ENCODE data around the gene SYNDIG1. TPM values are rescaled to one million over a fixed set of nuclear protein-coding genes. Genes with fewer than 3 reads are reported as not detected.

SYNDIG1 gene
- total RNA-seq, 1 donor from 2014 or later, result 5.7 TPM

DNA sequence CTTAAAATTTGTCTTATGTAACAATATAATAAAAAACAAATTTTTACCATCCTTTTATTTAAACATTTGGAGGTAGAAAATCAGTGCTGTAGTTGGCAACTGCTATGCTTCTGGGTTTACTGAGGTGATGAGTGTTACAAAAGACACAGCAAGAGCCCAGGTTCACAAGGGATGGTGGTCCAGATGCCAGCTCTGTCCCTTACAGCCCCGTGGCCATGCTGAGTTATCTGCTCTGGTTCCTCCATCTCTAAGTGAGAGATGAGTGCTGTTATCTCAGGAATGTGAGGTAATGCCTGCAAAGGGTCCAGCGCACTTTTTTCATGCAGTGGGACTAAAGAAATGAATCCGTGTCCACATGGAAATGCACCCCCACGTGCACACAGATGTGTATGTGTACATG, 17.8 kb downstream of the SYNDIG1 start:
- H3K4me3 Mint-ChIP-seq (ENCODE audit: unreplicated experiment), result no peak overlapping the region
- peaks cover 7% of the 10 kb centered on the region for H4K20me1 ChIP-seq (ENCODE audit: insufficient read depth, low read length)
- no peak overlapping the region for H3K27ac Mint-ChIP-seq (ENCODE audit: unreplicated experiment)
- no peak for TF ChIP-seq EZH2 (IDR thresholded peaks at IDR 0.05; ENCODE audit: insufficient read depth, low read length)
- no peak for TF ChIP-seq CTCF (IDR thresholded peaks at IDR 0.05; ENCODE audit: insufficient read depth, low read depth, low read length)
- H3K4me1 ChIP-seq (ENCODE audit: insufficient read depth, low read length), result no peaks in the 10 kb centered on the region
- H3K9me3 Mint-ChIP-seq (ENCODE audit: unreplicated experiment), result no peaks in the 10 kb centered on the region
- no peak for DNase-seq (ENCODE audit: low read depth)
- no peak for FAIRE-seq
- no peak overlapping the region for H2AFZ ChIP-seq (ENCODE audit: low read depth, low read length)
- H3K36me3 ChIP-seq (ENCODE audit: insufficient read depth, low read length), result no peaks in the 10 kb centered on the region
- peaks cover 12% of the 10 kb centered on the region for H3K36me3 Mint-ChIP-seq (ENCODE audit: low read depth, unreplicated experiment)
- no peaks in the 10 kb centered on the region for H3K9me3 ChIP-seq (ENCODE audit: insufficient read depth, low read depth, low read length)
- H3K4me2 ChIP-seq (ENCODE audit: low read length), result no peak overlapping the region
- peaks cover 15% of the 10 kb centered on the region for H3K4me1 Mint-ChIP-seq (ENCODE audit: low read depth, unreplicated experiment)
- H3K79me2 ChIP-seq (ENCODE audit: insufficient read depth, low read length), result peaks cover 11% of the 10 kb centered on the region
- H3K27me3 Mint-ChIP-seq (ENCODE audit: low read depth, unreplicated experiment), result peaks cover 4% of the 10 kb centered on the region
- H3K27me3 ChIP-seq (ENCODE audit: insufficient read depth, low read length), result no peaks in the 10 kb centered on the region
- H3K27ac ChIP-seq (ENCODE audit: low read depth, low read length), result no peak overlapping the region
- H3K9ac ChIP-seq (ENCODE audit: low read length), result no peak overlapping the region
- H3K4me3 ChIP-seq (ENCODE audit: insufficient read depth, low read depth, low read length), result no peak overlapping the region

- no peak overlapping the region for H3K4me3 Mint-ChIP-seq (ENCODE audit: unreplicated experiment)
- Histone ChIP-seq H3K27ac (ENCODE audit: low read depth, low read length) (no peak overlapping the region), H3K4me3 (ENCODE audit: insufficient read depth, low read depth, low read length) (no peak overlapping the region), H3K9me3 (ENCODE audit: insufficient read depth, low read depth, low read length) (no peaks in the 10 kb centered on the region), H4K20me1 (ENCODE audit: insufficient read depth, low read length) (peaks cover 10% of the 10 kb centered on the region), H3K36me3 (ENCODE audit: insufficient read depth, low read length) (no peaks in the 10 kb centered on the region), H3K27me3 (ENCODE audit: insufficient read depth, low read length) (no peaks in the 10 kb centered on the region), H2AFZ (ENCODE audit: low read depth, low read length) (no peak overlapping the region), H3K4me2 (ENCODE audit: low read length) (no peak overlapping the region), H3K4me1 (ENCODE audit: insufficient read depth, low read length) (no peaks in the 10 kb centered on the region), H3K79me2 (ENCODE audit: insufficient read depth, low read length) (peaks cover 11% of the 10 kb centered on the region), H3K9ac (ENCODE audit: low read length) (no peak overlapping the region)
- FAIRE-seq (no peak), DNase-seq (ENCODE audit: low read depth) (no peak)
- H3K36me3 Mint-ChIP-seq (ENCODE audit: low read depth, unreplicated experiment), result peaks cover 13% of the 10 kb centered on the region
- H3K4me1 Mint-ChIP-seq (ENCODE audit: low read depth, unreplicated experiment), result peaks cover 15% of the 10 kb centered on the region
- H3K27ac Mint-ChIP-seq (ENCODE audit: unreplicated experiment), result no peak overlapping the region
- TF ChIP-seq CTCF (IDR thresholded peaks at IDR 0.05; ENCODE audit: insufficient read depth, low read depth, low read length) (no peak), EZH2 (IDR thresholded peaks at IDR 0.05; ENCODE audit: insufficient read depth, low read length) (no peak)
- H3K27me3 Mint-ChIP-seq (ENCODE audit: low read depth, unreplicated experiment), result peaks cover 4% of the 10 kb centered on the region
- no peaks in the 10 kb centered on the region for H3K9me3 Mint-ChIP-seq (ENCODE audit: unreplicated experiment)
Observed at GRCh38 chr20:24487648-24488047, 18.2 kb downstream of the SYNDIG1 start.

GRCh38 chr20:24488064-24488799, 18.8 kb downstream of the SYNDIG1 start:
- Histone ChIP-seq H3K9ac (ENCODE audit: low read length) (no peak overlapping the region), H3K4me2 (ENCODE audit: low read length) (no peak overlapping the region), H3K27me3 (ENCODE audit: insufficient read depth, low read length) (no peaks in the 10 kb centered on the region), H2AFZ (ENCODE audit: low read depth, low read length) (no peak overlapping the region), H3K4me1 (ENCODE audit: insufficient read depth, low read length) (no peaks in the 10 kb centered on the region), H3K9me3 (ENCODE audit: insufficient read depth, low read depth, low read length) (no peaks in the 10 kb centered on the region), H3K36me3 (ENCODE audit: insufficient read depth, low read length) (no peaks in the 10 kb centered on the region), H3K4me3 (ENCODE audit: insufficient read depth, low read depth, low read length) (no peak overlapping the region), H4K20me1 (ENCODE audit: insufficient read depth, low read length) (peaks cover 11% of the 10 kb centered on the region), H3K27ac (ENCODE audit: low read depth, low read length) (no peak overlapping the region), H3K79me2 (ENCODE audit: insufficient read depth, low read length) (peaks cover 11% of the 10 kb centered on the region)
- no peaks in the 10 kb centered on the region for H3K9me3 Mint-ChIP-seq (ENCODE audit: unreplicated experiment)
- H3K27me3 Mint-ChIP-seq (ENCODE audit: low read depth, unreplicated experiment), result peaks cover 4% of the 10 kb centered on the region
- H3K4me3 Mint-ChIP-seq (ENCODE audit: unreplicated experiment), result no peak overlapping the region
- H3K4me1 Mint-ChIP-seq (ENCODE audit: low read depth, unreplicated experiment), result peaks cover 15% of the 10 kb centered on the region
- peaks cover 14% of the 10 kb centered on the region for H3K36me3 Mint-ChIP-seq (ENCODE audit: low read depth, unreplicated experiment)
- TF ChIP-seq CTCF (IDR thresholded peaks at IDR 0.05; ENCODE audit: insufficient read depth, low read depth, low read length) (no peak), EZH2 (IDR thresholded peaks at IDR 0.05; ENCODE audit: insufficient read depth, low read length) (no peak)
- no peak for FAIRE-seq
- no peak overlapping the region for H3K27ac Mint-ChIP-seq (ENCODE audit: unreplicated experiment)
- DNase-seq (ENCODE audit: low read depth), result no peak

Measured in astrocyte (in vitro differentiated cells and primary cell).